Measurements from ENCODE around the gene SGMS1.
"Not testable (repeated sequence)": the region's sequence is repeated elsewhere in the genome, so short reads cannot be mapped to it uniquely, and the experiment has no call there.

Gene SGMS1

GRCh38 chr10:50623663-50624412, at the start of gene SGMS1:
SGMS1 (minus strand) TSS chr10:50623956; CDS start chr10:50344114, 279,842 bp downstream.
- peak; percentile 65 to 76 for DNase-seq (ENCODE audit: low read depth in 2 of 2)

DNA sequence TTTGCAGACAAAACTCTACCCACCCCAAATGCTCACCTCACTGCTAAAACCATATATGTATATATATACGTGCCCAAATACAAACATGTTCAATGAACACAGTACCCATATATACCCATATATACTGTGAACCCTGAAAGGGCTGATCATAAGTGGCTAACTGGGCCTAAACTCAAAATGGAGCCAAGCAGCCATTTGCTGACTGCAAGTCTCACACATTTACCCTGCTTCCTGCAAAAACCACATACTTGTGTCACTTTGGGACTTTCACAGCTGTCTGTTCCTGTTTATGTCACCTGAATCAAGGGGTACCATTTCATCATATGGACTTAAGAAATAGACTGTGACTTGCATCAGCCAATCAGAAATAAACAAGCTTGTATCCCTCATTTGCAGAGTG, 48.4 kb upstream of the SGMS1 start:
- DNase-seq (ENCODE audit: low read depth in 2 of 2), result not testable (repeated sequence)

GRCh38 chr10:50671645-50672044, 47.9 kb upstream of the SGMS1 start:
- not testable (repeated sequence) for DNase-seq (ENCODE audit: low read depth in 2 of 2)

- DNase-seq (ENCODE audit: low read depth in 2 of 2), result not testable (repeated sequence)
These were observed 46.2 kb upstream of the SGMS1 start for GRCh38 chr10:50669957-50670356.

GRCh38 chr10:50667353-50667752, 43.6 kb upstream of the SGMS1 start:
- not testable (repeated sequence) for DNase-seq (ENCODE audit: low read depth in 2 of 2)

DNA sequence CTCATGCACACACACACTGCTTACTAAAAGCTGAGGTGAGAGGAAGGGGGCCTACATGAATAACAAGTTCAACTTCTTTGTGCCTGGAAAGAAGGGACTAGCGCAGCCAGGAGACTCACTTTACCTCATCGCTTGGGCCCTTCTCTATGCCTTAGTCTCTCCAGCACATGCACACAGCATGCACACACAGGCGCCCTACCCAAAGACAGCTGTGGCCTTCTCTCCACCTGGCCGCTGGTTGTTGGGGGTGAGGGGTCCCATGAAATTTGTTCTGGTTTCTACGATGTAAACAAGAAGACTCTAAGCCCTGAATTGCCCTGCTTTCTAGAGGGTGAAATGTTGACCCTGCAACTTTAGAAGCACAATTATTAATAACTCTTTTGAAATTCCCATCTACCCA, 38.7 kb upstream of the SGMS1 start:
- DNase-seq (ENCODE audit: low read depth in 2 of 2), result not testable (repeated sequence)

DNA sequence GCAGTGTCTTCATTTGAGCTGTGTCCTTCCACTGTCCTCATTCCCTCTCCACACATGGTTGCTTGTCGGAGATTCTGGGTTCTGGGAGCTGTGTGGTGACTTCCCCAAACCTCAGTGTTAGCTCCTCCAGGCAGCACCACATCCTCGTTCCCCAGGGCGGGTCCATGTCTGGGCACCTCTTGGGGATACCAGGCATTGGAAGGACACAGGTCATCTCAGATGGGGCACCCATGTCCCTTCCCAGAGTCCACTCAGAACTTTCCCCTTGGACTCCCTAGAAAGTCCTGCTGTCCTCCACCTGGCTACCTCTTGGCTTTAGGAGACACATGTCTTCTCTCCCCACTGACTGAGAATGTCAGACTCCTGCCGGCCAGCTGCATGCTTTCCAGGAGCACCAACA, 37.8 kb upstream of the SGMS1 start:
- DNase-seq (ENCODE audit: low read depth in 2 of 2), result not testable (repeated sequence)

DNA sequence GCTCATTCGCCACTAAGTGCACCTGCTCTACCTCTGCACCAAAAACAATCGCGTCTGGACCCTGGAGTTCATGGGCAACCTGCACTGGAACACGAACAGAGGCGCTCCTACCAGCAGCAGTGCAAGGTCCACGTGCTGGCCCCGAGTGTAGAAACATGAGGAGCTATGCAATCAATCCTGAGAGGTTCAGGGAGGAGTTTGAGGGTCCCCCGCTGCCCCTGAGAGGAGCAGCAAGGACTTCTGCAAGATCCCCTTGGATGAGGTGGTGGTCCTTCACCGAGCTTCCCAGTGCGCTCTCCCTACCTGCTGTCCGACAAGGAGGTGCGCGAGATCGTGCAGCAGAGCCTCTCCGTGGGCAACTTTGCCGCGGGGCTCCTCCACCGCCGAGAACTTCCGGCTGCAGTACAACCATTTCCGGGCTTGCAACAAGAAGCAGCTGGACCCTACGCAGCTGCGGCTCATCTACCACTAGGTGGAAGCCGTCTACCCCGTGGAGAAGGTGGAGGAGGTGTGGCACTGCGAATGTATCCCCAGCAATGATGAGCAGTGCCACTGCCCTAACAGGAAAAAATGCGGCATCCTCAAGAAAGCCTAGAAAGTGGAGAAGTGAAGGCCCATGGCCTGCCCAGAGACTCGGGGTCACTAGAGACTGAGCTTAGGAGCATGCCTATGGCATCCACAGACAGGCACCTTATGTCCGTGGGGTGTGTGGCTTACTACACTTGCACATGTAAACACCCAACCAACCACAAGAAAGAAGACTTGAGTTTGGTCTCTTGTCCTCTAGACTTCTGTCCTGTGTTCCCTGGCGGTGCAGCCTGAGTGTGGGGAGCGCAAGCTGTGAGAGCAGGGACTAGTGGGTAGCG, 36.3 kb upstream of the SGMS1 start:
- DNase-seq (ENCODE audit: low read depth in 2 of 2), result peak; percentile 28 to 64

DNA sequence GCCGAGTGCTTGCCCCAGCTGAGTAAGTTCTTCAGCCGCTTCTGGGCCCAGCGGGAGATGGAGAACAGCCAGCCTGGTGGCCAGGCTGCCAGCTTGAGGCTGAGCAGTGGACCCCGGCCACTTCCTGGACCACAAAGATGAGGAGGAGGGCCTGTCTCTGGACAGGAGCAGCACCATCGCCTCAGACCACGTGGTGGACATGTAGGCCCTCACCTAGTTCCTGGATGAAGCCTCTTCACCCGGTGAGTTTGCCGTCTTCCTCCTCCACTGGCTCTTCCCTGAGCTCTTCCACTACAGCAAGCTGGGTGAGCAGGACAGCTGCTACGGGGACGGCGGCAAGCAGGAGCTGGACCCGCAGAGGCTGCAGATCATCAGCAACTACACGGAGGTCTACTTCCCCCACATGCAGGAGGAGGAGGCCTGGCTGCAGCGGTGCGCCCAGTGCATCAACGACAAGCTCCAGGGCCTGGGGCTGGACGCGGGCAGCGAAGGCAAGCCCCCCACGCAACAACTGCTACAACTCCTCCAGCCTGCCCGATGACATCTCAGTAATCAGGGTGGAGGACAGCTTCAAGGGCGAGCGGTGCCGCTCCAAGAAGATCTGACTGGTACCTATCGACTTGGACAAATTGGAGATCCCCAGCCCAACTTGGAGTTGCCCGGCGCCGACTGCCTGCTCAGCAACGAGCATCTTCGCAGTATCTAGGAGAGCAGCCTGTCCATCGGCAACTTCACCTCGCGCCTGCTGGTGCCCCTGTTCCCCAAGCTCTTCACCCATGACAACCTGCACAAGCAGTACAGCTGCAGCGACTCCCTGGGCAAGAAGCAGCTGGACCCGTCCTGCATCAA, 35.5 kb upstream of the SGMS1 start:
- not testable (repeated sequence) for DNase-seq (ENCODE audit: low read depth in 2 of 2)

DNA sequence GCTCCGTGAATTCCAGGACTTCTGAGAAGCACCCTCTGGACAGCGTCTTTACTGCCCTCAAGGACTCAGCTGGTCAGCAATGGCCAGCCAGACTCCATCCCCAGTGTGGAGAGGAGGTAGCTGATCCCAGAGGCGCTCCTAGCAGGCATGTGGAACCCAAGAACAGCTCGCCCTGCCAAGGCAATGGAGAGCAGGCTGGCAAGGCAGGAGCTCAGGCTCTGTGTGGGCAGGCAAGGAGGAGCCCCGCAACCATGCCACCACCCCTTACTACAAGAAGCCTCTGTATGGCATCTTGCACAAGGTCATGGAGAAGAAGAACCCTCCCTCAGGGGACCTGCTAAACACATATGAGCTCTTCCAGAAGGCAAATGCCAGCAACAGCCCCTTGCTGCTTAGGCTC, 34.4 kb upstream of the SGMS1 start:
- no peak for DNase-seq (ENCODE audit: low read depth in 2 of 2)

DNA sequence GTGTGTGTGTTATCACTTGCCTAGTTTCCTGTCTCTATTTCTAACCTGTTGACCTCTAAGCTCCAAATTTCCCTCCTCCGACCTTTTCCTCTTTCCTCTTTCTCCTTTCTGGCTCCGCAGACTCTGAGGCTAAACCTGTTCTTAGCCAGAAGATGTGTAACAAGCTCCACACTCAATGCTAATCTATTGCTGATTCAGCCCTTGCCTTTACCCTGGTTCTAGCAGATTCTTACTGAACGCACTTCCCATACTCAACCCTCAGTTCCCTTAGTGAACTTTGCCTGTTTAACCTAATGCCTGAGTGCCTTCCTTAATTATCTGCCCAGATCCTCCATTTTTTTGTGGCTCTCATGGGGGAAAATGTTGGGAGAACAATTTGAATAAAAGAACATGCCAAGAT, 30.0 kb upstream of the SGMS1 start:
- DNase-seq (ENCODE audit: low read depth in 2 of 2), result no peak

- no peak for DNase-seq (ENCODE audit: low read depth in 2 of 2)
These were observed 29.4 kb upstream of the SGMS1 start for GRCh38 chr10:50653142-50653541.

DNA sequence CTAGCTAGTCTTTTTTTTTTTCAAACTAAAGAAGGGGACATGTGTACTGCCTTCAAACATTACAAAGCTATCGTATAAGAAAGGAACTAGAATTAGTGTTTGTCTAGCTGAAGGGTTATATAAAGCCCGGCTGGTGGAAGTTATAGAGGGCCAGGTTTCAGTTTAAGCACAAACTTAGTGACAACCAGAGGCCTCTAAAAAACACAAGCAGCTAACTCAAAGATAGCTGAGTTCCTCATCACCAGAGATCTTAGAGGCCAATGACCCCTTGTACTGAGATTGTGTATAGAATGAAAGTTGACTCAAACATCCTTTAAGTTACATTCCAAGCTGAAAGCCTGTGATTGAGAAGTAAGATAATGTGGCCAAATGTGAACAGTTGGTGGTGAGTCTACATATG, 28.1 kb upstream of the SGMS1 start:
- no peak for DNase-seq (ENCODE audit: low read depth in 2 of 2)

DNA sequence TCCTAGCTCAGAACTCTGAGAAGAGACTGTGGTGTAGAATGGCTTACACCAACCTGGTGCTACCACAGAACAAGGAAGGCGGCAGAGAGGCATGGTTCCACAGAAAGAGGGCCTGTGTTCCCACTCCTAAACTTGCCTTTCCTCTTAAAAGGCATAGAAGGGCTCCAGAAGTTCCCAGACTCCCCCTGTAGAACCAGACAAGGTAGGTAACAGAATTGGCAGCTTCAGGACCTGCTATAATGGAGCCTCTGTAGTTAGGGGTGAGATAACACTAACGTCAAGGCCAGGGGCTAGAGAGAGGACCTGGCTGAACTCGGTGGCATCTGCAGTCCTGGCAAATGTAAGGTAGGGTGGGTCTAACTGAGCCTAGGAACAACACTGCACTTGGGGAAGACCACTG, 26.7 kb upstream of the SGMS1 start:
- DNase-seq (ENCODE audit: low read depth in 2 of 2), result no peak

DNA sequence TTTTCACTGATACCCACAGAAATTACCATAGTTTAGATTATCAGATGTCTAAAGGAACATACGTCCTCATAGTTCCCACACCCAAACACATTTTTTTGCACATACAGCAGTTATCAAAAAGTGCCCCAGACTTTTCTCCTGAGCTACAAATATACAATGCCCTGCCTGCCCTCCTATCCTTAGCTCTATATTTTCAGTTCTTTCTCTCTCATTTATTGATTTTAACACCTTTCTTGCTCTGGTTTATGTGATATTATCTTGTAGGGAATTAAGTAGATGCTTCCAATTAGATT, 25.1 kb upstream of the SGMS1 start:
- DNase-seq (ENCODE audit: low read depth in 2 of 2), result no peak

GRCh38 chr10:50648089-50648934, 24.6 kb upstream of the SGMS1 start:
- no peak for DNase-seq (ENCODE audit: low read depth in 2 of 2)

- DNase-seq (ENCODE audit: low read depth in 2 of 2), result not testable (repeated sequence)
These were observed 23.6 kb upstream of the SGMS1 start for GRCh38 chr10:50647350-50647749.

- no peak for DNase-seq (ENCODE audit: low read depth in 2 of 2)
These were observed 21.5 kb upstream of the SGMS1 start for GRCh38 chr10:50645236-50645635.

DNA sequence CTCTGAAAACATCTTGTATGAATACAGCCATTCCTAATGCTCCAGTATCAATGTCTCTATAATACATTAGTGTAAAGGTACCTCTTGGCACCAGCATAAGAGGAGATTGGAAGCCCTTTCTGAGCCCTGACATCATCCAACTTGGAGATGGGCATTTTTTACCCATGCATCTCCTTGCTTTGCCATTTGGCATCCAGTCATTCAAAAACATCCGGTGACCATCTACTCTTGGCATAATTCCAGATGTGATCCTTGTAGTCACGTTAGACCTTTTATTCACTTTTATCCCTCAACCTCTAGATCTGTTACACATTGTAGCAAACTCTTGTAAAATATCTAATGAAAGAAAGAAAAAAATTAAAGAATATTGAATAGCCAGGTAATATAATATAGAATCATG, 17.9 kb upstream of the SGMS1 start:
- no peak for DNase-seq (ENCODE audit: low read depth in 2 of 2)

DNA sequence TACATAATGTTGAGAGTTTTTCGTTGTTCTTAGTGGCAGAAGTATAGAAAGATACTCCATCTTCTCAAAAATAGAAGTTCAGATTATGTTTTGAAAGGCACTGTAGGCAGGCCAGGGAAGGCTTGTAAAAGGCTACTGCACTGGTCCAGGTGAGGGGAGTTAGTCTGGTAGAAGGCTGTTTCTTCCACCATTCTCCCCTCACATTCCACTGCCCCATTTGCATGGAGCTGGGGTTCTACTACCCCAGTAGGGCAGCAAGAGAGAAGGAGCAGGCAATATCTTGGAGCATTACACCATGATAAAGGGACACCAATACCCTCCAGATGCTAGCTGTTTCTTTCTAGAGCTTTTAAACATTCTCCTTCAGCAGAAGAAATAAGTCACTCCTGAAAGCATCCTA, 16.5 kb upstream of the SGMS1 start:
- no peak for DNase-seq (ENCODE audit: low read depth in 2 of 2)

Measured in stimulated activated CD4-positive, alpha-beta T cell treated with anti-CD3 and anti-CD28 coated beads, Interleukin-4, amount 100 ng/mL, for 48 hours (primary cell).